Measurements from ENCODE around the gene CDK19.

DNA sequence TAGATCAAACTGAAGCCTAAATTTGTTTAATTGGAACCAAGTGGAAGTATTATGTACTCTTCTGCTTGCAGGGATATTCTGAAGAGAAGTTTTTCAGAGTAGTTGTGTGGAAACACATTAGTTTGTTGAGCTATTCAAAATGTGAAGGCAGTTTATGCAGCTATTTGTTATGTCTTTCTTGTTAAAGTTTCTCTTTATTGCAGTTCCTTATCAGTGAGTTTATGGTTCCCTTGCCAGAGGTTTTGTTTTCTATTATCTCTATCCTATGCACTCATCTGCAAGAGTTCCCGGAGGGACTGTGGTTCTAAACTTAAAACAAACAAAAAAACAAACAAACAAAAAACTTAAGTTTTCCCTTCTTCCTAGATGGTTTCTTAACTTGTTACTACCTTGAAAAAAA, 195.2 kb downstream of the CDK19 start:
- no peak for TF ChIP-seq EZH2 (IDR thresholded peaks at IDR 0.05; ENCODE audit: borderline replicate concordance, control insufficient read depth, low read depth, low read length)
- TF ChIP-seq CTCF (IDR thresholded peaks at IDR 0.05 in 2 of 3, conservative IDR thresholded peaks at IDR 0.05 in 1 of 3; ENCODE audit: control insufficient read depth in 2 of 3, extremely low read depth in 1 of 3, insufficient read depth in 1 of 3, low read depth in 3 of 3, low read length in 3 of 3), result no peak
- no peak for TF ChIP-seq EP300 (IDR thresholded peaks at IDR 0.05; ENCODE audit: borderline replicate concordance in 1 of 2, control insufficient read depth in 1 of 2, low read depth in 2 of 2, low read length in 2 of 2)
- no peak for TF ChIP-seq FOXM1 (IDR thresholded peaks at IDR 0.05; ENCODE audit: low read depth, low read length)
- no peak for TF ChIP-seq POLR2A (IDR thresholded peaks at IDR 0.05; ENCODE audit: low read depth, low read length)

All from GM12878 (cell line).